Neural cell (in vitro differentiated cells): ENCODE data around the gene FKBP2. TPM values are rescaled to one million over a fixed set of nuclear protein-coding genes. Genes with fewer than 3 reads are reported as not detected.

Source experiments
- H2AFZ ChIP-seq: fragments of 200-600, 300-800 bp; sonication (generic), shearing (Covaris generic); 2 replicates; pipeline ENCODE4 v1.6.0; 2014; ENCODE audit warnings: low read depth, mild to moderate bottlenecking, antibody characterized with exemption, low read length, moderate library complexity
- H3F3A ChIP-seq: fragments of 200-600 bp; shearing (Covaris generic); 2 replicates; pipeline ENCODE4 v1.6.1; 2016; ENCODE audit warnings: mild to moderate bottlenecking, moderate library complexity, mixed read lengths, antibody characterized with exemption, low read length; ENCODE audit not compliant: insufficient read depth, poor library complexity, severe bottlenecking
- H3K27ac ChIP-seq: fragments of 200-600, 300-800 bp; sonication (generic), shearing (Covaris generic); 2 replicates; pipeline ENCODE4 v1.5.1; 2014; ENCODE audit warnings: mild to moderate bottlenecking, low read length, moderate library complexity
- H3K27me3 ChIP-seq: fragments of 300-800, 200-600 bp; sonication (generic), shearing (Covaris generic); 2 replicates; pipeline ENCODE4 v1.6.0; 2014; ENCODE audit warnings: mild to moderate bottlenecking, low read depth, low read length, moderate library complexity; ENCODE audit not compliant: insufficient read depth
- H3K36me3 ChIP-seq: fragments of 300-800, 200-600 bp; sonication (generic), shearing (Covaris generic); 2 replicates; pipeline ENCODE4 v1.5.1; 2014; ENCODE audit warnings: mild to moderate bottlenecking, antibody characterized with exemption, low read length, moderate library complexity; ENCODE audit not compliant: insufficient read depth
- H3K4me2 ChIP-seq: fragments of 300-800, 200-600 bp; sonication (generic), shearing (Covaris generic); 2 replicates; pipeline ENCODE4 v1.6.0; 2014; ENCODE audit warnings: mild to moderate bottlenecking, low read length
- H3K4me3 ChIP-seq: fragments of 300-800, 200-600 bp; sonication (generic), shearing (Covaris generic); 2 replicates; pipeline ENCODE4 v1.5.1; 2014; ENCODE audit warnings: mild to moderate bottlenecking, low read length, moderate library complexity
- H3K79me2 ChIP-seq: fragments of 200-600 bp; shearing (Covaris generic); replicated peaks from 2 replicates; pipeline ENCODE4 v1.6.0; 2014; ENCODE audit warnings: mild to moderate bottlenecking, low read length, moderate library complexity; ENCODE audit not compliant: insufficient read depth
- H3K9ac ChIP-seq: fragments of 300-800, 200-600 bp; sonication (generic), shearing (Covaris generic); 2 replicates; pipeline ENCODE4 v1.6.1; 2016; ENCODE audit warnings: mild to moderate bottlenecking, low read length, mixed read lengths
- H3K9me2 ChIP-seq: fragments of 200-600 bp; shearing (Covaris generic); 2 replicates; pipeline ENCODE4 v1.6.1; 2016; ENCODE audit warnings: mild to moderate bottlenecking, low read length, mixed read lengths; ENCODE audit not compliant: insufficient read depth
- H3K9me3 ChIP-seq: fragments of 200-600, 300-800 bp; sonication (generic), shearing (Covaris generic); 2 replicates; pipeline ENCODE4 v1.6.1; 2016; ENCODE audit warnings: mild to moderate bottlenecking, mixed run types, low read length, moderate library complexity, mixed read lengths
- H4K20me1 ChIP-seq: fragments of 200-600 bp; shearing (Covaris generic); 2 replicates; pipeline ENCODE4 v1.6.1; 2016; ENCODE audit warnings: mild to moderate bottlenecking, mixed run types; ENCODE audit not compliant: insufficient read depth
- EP300 ChIP-seq: fragments of 450-650 bp; conservative IDR thresholded peaks from 2 replicates; pipeline ENCODE4 v1.6.1; 2014; ENCODE audit warnings: antibody characterized with exemption, mild to moderate bottlenecking, moderate library complexity; ENCODE audit not compliant: poor library complexity, severe bottlenecking
- EZH2 ChIP-seq: fragments of 200-600, 300-800 bp; shearing (Covaris generic), sonication (generic); IDR thresholded peaks from 2 replicates; pipeline ENCODE4 v1.6.1; 2014; ENCODE audit warnings: antibody characterized with exemption, low read length, borderline replicate concordance, mild to moderate bottlenecking; ENCODE audit not compliant: insufficient read depth, poor library complexity, severe bottlenecking
- MXI1 ChIP-seq: fragments of 450-650 bp; conservative IDR thresholded peaks from 2 replicates; pipeline ENCODE4 v1.6.1; 2014; ENCODE audit warnings: antibody characterized with exemption, mild to moderate bottlenecking; ENCODE audit not compliant: poor library complexity, severe bottlenecking
- POLR2AphosphoS5 ChIP-seq: IDR thresholded peaks from 2 replicates; pipeline ENCODE4 v1.6.1; 2012
- RAD21 ChIP-seq: fragments of 450-650 bp; conservative IDR thresholded peaks from 2 replicates; pipeline ENCODE4 v1.6.1; 2014; ENCODE audit warnings: antibody characterized with exemption, mild to moderate bottlenecking, moderate library complexity
- SMC3 ChIP-seq: fragments of 450-650 bp; conservative IDR thresholded peaks from 2 replicates; pipeline ENCODE4 v1.6.1; 2014; ENCODE audit warnings: antibody characterized with exemption, mild to moderate bottlenecking, moderate library complexity; ENCODE audit not compliant: poor library complexity
- TAF1 ChIP-seq: IDR thresholded peaks from 2 replicates; pipeline ENCODE4 v1.6.1; 2012; ENCODE audit warnings: low read depth
- polyA plus RNA-seq: library from polyadenylated mRNA; depleted of rRNA; stranded (reverse); fragments of >200 nt; gene quantifications from 2 replicates; pipeline ENCODE4 v1.2.3, GENCODE V29; 2014
- TF ChIP-seq, protein P1 (sequence below): IDR thresholded peaks from 2 replicates; pipeline ENCODE4 v1.6.1; 2012; ENCODE audit warnings: borderline replicate concordance
- TF ChIP-seq, protein P2 (sequence below): fragments of 450-650 bp; IDR thresholded peaks from 2 replicates; pipeline ENCODE4 v1.5.1; 2014; ENCODE audit warnings: antibody characterized with exemption, mild to moderate bottlenecking, moderate library complexity; ENCODE audit not compliant: poor library complexity, severe bottlenecking

The FKBP2 gene
- polyA plus RNA-seq, 1 donor from 2014 or later, result 47.4 TPM

DNA sequence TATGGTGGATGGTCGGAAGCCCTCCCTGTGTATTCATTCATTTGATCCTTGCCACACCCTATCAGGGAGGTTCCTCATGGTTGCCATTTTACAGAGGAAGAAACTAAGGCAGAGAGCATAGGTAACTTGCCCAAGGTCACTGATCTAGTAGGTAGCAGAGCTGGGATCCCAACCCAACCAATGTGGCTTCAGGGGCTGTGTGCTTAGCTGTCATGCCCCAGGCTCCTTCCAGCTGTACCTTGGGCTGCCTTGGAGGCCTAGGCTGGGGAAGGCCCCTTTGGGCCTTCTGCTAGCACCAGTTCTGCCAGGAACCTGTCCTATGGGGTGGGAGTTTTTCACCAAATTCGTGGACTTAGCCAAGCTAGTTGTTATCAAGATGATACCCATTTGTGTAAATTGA, 34.9 kb downstream of the FKBP2 start:
- no peaks in the 10 kb centered on the region for H3K36me3 ChIP-seq

DNA sequence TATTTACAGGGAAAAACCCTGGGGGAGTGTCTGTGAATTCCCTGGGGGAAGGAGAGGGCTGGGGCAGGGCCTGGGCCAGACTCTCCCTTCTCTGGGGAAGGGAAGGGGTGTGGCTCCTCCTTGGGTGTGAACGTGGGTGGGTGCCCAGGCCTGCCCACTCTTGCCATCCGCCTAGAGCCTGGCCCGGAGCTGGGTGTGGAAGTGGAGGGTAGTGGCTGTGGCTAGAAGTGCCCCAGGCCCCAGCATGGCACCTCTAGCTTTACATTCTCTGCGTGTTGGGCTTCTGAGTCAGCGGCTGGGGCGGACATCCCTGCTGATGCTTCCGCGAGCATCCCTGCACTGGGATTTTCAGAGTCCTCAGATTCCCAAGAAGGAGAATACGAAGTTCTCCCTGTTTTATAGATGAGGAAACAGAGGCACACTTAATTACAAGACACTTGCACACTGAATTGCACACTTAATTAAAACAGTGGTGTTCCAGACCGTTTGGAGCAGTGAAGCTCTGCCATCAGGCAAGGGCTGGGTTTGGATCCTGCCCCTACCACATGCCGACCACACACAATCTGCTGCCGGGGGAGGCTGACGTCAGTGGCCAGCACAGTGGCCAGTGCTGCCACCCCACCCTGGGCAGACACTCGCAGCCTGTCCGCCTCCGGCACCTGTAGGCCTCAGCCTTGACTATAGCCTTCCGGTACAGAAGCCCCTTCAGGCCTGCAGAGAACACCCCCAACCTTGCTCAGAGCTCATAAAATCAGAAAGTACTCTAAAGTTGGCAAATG, 35.9 kb downstream of the FKBP2 start:
- Histone ChIP-seq H3F3A (no peaks in the 10 kb centered on the region), H3K27ac (no peak overlapping the region), H4K20me1 (no peaks in the 10 kb centered on the region), H3K4me3 (no peak overlapping the region), H3K27me3 (no peaks in the 10 kb centered on the region), H3K79me2 (no peaks in the 10 kb centered on the region), H3K9me3 (no peaks in the 10 kb centered on the region), H3K36me3 (no peaks in the 10 kb centered on the region), H3K4me2 (no peak overlapping the region), H2AFZ (no peak overlapping the region), H3K9ac (no peak overlapping the region), H3K9me2 (no peaks in the 10 kb centered on the region)
- no peak for TF ChIP-seq EZH2
- no peak for TF ChIP-seq SMC3
- TF ChIP-seq TAF1, result no peak
- TF ChIP-seq, protein P1, sequence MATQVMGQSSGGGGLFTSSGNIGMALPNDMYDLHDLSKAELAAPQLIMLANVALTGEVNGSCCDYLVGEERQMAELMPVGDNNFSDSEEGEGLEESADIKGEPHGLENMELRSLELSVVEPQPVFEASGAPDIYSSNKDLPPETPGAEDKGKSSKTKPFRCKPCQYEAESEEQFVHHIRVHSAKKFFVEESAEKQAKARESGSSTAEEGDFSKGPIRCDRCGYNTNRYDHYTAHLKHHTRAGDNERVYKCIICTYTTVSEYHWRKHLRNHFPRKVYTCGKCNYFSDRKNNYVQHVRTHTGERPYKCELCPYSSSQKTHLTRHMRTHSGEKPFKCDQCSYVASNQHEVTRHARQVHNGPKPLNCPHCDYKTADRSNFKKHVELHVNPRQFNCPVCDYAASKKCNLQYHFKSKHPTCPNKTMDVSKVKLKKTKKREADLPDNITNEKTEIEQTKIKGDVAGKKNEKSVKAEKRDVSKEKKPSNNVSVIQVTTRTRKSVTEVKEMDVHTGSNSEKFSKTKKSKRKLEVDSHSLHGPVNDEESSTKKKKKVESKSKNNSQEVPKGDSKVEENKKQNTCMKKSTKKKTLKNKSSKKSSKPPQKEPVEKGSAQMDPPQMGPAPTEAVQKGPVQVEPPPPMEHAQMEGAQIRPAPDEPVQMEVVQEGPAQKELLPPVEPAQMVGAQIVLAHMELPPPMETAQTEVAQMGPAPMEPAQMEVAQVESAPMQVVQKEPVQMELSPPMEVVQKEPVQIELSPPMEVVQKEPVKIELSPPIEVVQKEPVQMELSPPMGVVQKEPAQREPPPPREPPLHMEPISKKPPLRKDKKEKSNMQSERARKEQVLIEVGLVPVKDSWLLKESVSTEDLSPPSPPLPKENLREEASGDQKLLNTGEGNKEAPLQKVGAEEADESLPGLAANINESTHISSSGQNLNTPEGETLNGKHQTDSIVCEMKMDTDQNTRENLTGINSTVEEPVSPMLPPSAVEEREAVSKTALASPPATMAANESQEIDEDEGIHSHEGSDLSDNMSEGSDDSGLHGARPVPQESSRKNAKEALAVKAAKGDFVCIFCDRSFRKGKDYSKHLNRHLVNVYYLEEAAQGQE, result no peak
- TF ChIP-seq, protein P2, sequence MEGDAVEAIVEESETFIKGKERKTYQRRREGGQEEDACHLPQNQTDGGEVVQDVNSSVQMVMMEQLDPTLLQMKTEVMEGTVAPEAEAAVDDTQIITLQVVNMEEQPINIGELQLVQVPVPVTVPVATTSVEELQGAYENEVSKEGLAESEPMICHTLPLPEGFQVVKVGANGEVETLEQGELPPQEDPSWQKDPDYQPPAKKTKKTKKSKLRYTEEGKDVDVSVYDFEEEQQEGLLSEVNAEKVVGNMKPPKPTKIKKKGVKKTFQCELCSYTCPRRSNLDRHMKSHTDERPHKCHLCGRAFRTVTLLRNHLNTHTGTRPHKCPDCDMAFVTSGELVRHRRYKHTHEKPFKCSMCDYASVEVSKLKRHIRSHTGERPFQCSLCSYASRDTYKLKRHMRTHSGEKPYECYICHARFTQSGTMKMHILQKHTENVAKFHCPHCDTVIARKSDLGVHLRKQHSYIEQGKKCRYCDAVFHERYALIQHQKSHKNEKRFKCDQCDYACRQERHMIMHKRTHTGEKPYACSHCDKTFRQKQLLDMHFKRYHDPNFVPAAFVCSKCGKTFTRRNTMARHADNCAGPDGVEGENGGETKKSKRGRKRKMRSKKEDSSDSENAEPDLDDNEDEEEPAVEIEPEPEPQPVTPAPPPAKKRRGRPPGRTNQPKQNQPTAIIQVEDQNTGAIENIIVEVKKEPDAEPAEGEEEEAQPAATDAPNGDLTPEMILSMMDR, result no peak
- TF ChIP-seq POLR2AphosphoS5, result no peak
- TF ChIP-seq MXI1, result no peak
- TF ChIP-seq RAD21, result no peak
- no peak for TF ChIP-seq EP300

More for the DNA sequence above, 34.9 kb downstream of the FKBP2 start:
- Histone ChIP-seq H3K9me3 (no peaks in the 10 kb centered on the region), H3K9me2 (no peaks in the 10 kb centered on the region), H3K27ac (no peak overlapping the region), H3K4me3 (no peak overlapping the region), H3K4me2 (no peak overlapping the region), H2AFZ (no peak overlapping the region), H3K9ac (no peak overlapping the region), H3F3A (no peaks in the 10 kb centered on the region), H3K79me2 (no peaks in the 10 kb centered on the region), H3K27me3 (no peaks in the 10 kb centered on the region), H4K20me1 (no peaks in the 10 kb centered on the region)
- TF ChIP-seq RAD21 (no peak), EP300 (no peak), POLR2AphosphoS5 (no peak), EZH2 (no peak), MXI1 (no peak), TAF1 (no peak), SMC3 (no peak)
- TF ChIP-seq, protein P2, result no peak
- TF ChIP-seq, protein P1, result no peak
